ENCODE measurements around the gene DIP2B. TPM values are rescaled to one million over a fixed set of nuclear protein-coding genes. Genes with fewer than 3 reads are reported as not detected.
"Not testable (repeated sequence)": the region's sequence is repeated elsewhere in the genome, so short reads cannot be mapped to it uniquely, and the experiment has no call there.

DIP2B gene
- total and polyA plus RNA-seq, 12 donors: 3.0 to 21.5 (median 15.8) TPM

- ATAC-seq: no peak
- H3K4me3 ChIP-seq: no peak overlapping the region
- no peak overlapping the region for H3K27ac ChIP-seq
- no peak for TF ChIP-seq CTCF (IDR thresholded peaks at IDR 0.05)
- peaks cover 0 to 26% (median 14%) of the 10 kb centered on the region in 9 donors for H3K4me1 ChIP-seq
- H3K36me3 ChIP-seq: no peaks in the 10 kb centered on the region
- H3K9me3 ChIP-seq: no peaks in the 10 kb centered on the region
- 96 to 97% methylated on average over 2 of the region's 2 CpGs for WGBS, 2 donors
- intact Hi-C loops (cut with DNase I): no loop called here
- no peaks in the 10 kb centered on the region for H3K27me3 ChIP-seq
- no peak for DNase-seq
Observed at GRCh38 chr12:50551866-50552265, 47.1 kb downstream of the DIP2B start.

- intact Hi-C loops (cut with DNase I): loop anchor here in 1 of 10 donors (5.0 kb wide), 1 partner anchor 42 kb away; no protein-coding TSS in a partner anchor
- 97% methylated on average over 13 of the region's 13 CpGs for WGBS, 2 donors
- no peak for TF ChIP-seq CTCF (IDR thresholded peaks at IDR 0.05)
- no peaks in the 10 kb centered on the region for H3K9me3 ChIP-seq
- H3K27ac ChIP-seq: no peak overlapping the region
- peaks cover 0 to 4% (median 0%) of the 10 kb centered on the region in 9 donors for H3K36me3 ChIP-seq
- no peaks in the 10 kb centered on the region for H3K27me3 ChIP-seq
- no peak for ATAC-seq
- DNase-seq: no peak
- H3K4me1 ChIP-seq: peaks cover 0 to 31% (median 12%) of the 10 kb centered on the region in 9 donors
- H3K4me3 ChIP-seq: no peak overlapping the region
Observed at GRCh38 chr12:50554651-50555050, 49.9 kb downstream of the DIP2B start.

- intact Hi-C loops (cut with DNase I): loop anchor here in 1 of 10 donors (5.0 kb wide), 1 partner anchor 43 kb away; no protein-coding TSS in a partner anchor
- no peak overlapping the region for H3K27ac ChIP-seq
- DNase-seq (no peak), ATAC-seq (no peak)
- H3K36me3 ChIP-seq: peaks cover 0 to 4% (median 0%) of the 10 kb centered on the region in 9 donors
- H3K4me1 ChIP-seq: peaks cover 0 to 25% (median 5%) of the 10 kb centered on the region in 9 donors
- H3K9me3 ChIP-seq: no peaks in the 10 kb centered on the region
- WGBS, 2 donors: 73 to 75% methylated on average over 4 of the region's 4 CpGs
- H3K4me3 ChIP-seq: no peak overlapping the region
- no peak for TF ChIP-seq CTCF (IDR thresholded peaks at IDR 0.05)
- no peaks in the 10 kb centered on the region for H3K27me3 ChIP-seq
Observed at GRCh38 chr12:50555471-50555885, 50.7 kb downstream of the DIP2B start.

- DNase-seq: no peak
- no peaks in the 10 kb centered on the region for H3K9me3 ChIP-seq
- no peak for TF ChIP-seq CTCF (IDR thresholded peaks at IDR 0.05)
- WGBS, 2 donors: 96 to 98% methylated on average over 11 of the region's 11 CpGs
- intact Hi-C loops (cut with DNase I): loop anchor here in 1 of 10 donors (5.0 kb wide), 1 partner anchor 44 kb away; no protein-coding TSS in a partner anchor
- ATAC-seq: no peak
- peaks cover 0 to 18% (median 4%) of the 10 kb centered on the region in 9 donors for H3K4me1 ChIP-seq
- peaks cover 0 to 4% (median 0%) of the 10 kb centered on the region in 9 donors for H3K36me3 ChIP-seq
- H3K27ac ChIP-seq: no peak overlapping the region
- H3K4me3 ChIP-seq: no peak overlapping the region
- H3K27me3 ChIP-seq: no peaks in the 10 kb centered on the region
Observed at GRCh38 chr12:50556273-50556672, 51.5 kb downstream of the DIP2B start.

- DNase-seq, H3K36me3 ChIP-seq, ATAC-seq, H3K9me3 ChIP-seq, H3K4me3 ChIP-seq, H3K27me3 ChIP-seq, H3K27ac ChIP-seq: not testable (repeated sequence)
- peaks cover 0 to 18% (median 4%) of the 10 kb centered on the region in 9 donors for H3K4me1 ChIP-seq
- 94% methylated on average over 7 of the region's 7 CpGs for WGBS, 2 donors
- intact Hi-C loops (cut with DNase I): loop anchor here in 1 of 10 donors (5.0 kb wide), 1 partner anchor 44 kb away; no protein-coding TSS in a partner anchor
Observed at GRCh38 chr12:50556796-50557195, 52.0 kb downstream of the DIP2B start.
